Renal cortex interstitium (tissue), 15 donors: ENCODE measurements around the gene AGPAT4. TPM values are rescaled to one million over a fixed set of nuclear protein-coding genes. Genes with fewer than 3 reads are reported as not detected.
A peak's percentile ranks its signal among the peaks of the same experiment; 100 is the strongest.
"Not testable (repeated sequence)": the region's sequence is repeated elsewhere in the genome, so short reads cannot be mapped to it uniquely, and the experiment has no call there.

ENCODE experiments used
- DNase-seq, 11 donors: peaks; one replicate each; pipeline ENCODE4 v3.0.0-alpha.2; 2013; ENCODE audit warnings: low read depth in 9 of 11, low spot score in 4 of 11; ENCODE audit errors: extremely low read depth in 1 of 11
- long read RNA-seq, 16 experiments: transcript quantifications; one replicate each; lab custom pipeline, GENCODE V29; 2026
- polyA plus RNA-seq, 3 donors: library from polyadenylated mRNA; unstranded; fragments of 120-200 nt; gene quantifications; one replicate each; pipeline ENCODE4 v1.2.1, GENCODE V29; 2013; ENCODE audit not compliant: insufficient read length in 3 of 3

Gene AGPAT4
- polyA plus RNA-seq = 10 to 100 TPM; 18.7 to 26.5 (median 20.9) TPM
- long read RNA-seq, donor 1, full-length matches to known transcripts = 4 of 4 reads
- long read RNA-seq, donor 1, partial matches to known transcripts = 0 of 4 reads
- long read RNA-seq, donor 1, other reads (novel, unspliced or antisense) = 0 of 4 reads
- long read RNA-seq, donor 2, full-length matches to known transcripts = 4 of 4 reads
- long read RNA-seq, donor 2, partial matches to known transcripts = 0 of 4 reads
- long read RNA-seq, donor 2, other reads (novel, unspliced or antisense) = 0 of 4 reads
- long read RNA-seq, donor 3, full-length matches to known transcripts = 5 of 5 reads
- long read RNA-seq, donor 3, partial matches to known transcripts = 0 of 5 reads
- long read RNA-seq, donor 3, other reads (novel, unspliced or antisense) = 0 of 5 reads
- long read RNA-seq, donor 4, full-length matches to known transcripts = 2 of 9 reads
- long read RNA-seq, donor 4, partial matches to known transcripts = 7 of 9 reads
- long read RNA-seq, donor 4, other reads (novel, unspliced or antisense) = 0 of 9 reads
- long read RNA-seq, donor 5 = 0 reads
- long read RNA-seq, donor 6, full-length matches to known transcripts = 3 of 3 reads
- long read RNA-seq, donor 6, partial matches to known transcripts = 0 of 3 reads
- long read RNA-seq, donor 6, other reads (novel, unspliced or antisense) = 0 of 3 reads
- long read RNA-seq, donor 7, full-length matches to known transcripts = 4 of 9 reads
- long read RNA-seq, donor 7, partial matches to known transcripts = 5 of 9 reads
- long read RNA-seq, donor 7, other reads (novel, unspliced or antisense) = 0 of 9 reads
- long read RNA-seq, donor 8 = 0 reads
- long read RNA-seq, donor 9, full-length matches to known transcripts = 6 of 12 reads
- long read RNA-seq, donor 9, partial matches to known transcripts = 6 of 12 reads
- long read RNA-seq, donor 9, other reads (novel, unspliced or antisense) = 0 of 12 reads
- long read RNA-seq, donor 10, full-length matches to known transcripts = 6 of 11 reads
- long read RNA-seq, donor 10, partial matches to known transcripts = 5 of 11 reads
- long read RNA-seq, donor 10, other reads (novel, unspliced or antisense) = 0 of 11 reads
- long read RNA-seq, donor 11, full-length matches to known transcripts = 3 of 3 reads
- long read RNA-seq, donor 11, partial matches to known transcripts = 0 of 3 reads
- long read RNA-seq, donor 11, other reads (novel, unspliced or antisense) = 0 of 3 reads
- long read RNA-seq, donor 12, full-length matches to known transcripts = 6 of 6 reads
- long read RNA-seq, donor 12, partial matches to known transcripts = 0 of 6 reads
- long read RNA-seq, donor 12, other reads (novel, unspliced or antisense) = 0 of 6 reads
- long read RNA-seq, donor 13 = 0 reads
- long read RNA-seq, donor 14, full-length matches to known transcripts = 6 of 6 reads
- long read RNA-seq, donor 14, partial matches to known transcripts = 0 of 6 reads
- long read RNA-seq, donor 14, other reads (novel, unspliced or antisense) = 0 of 6 reads
- long read RNA-seq, donor 15, full-length matches to known transcripts = 2 of 2 reads
- long read RNA-seq, donor 15, partial matches to known transcripts = 0 of 2 reads
- long read RNA-seq, donor 15, other reads (novel, unspliced or antisense) = 0 of 2 reads
- long read RNA-seq, donor 16, full-length matches to known transcripts = 15 of 31 reads
- long read RNA-seq, donor 16, partial matches to known transcripts = 16 of 31 reads
- long read RNA-seq, donor 16, other reads (novel, unspliced or antisense) = 0 of 31 reads

GRCh38 chr6:161273752-161274487 lies at the start of gene AGPAT4:
Gene AGPAT4, minus strand, starts transcription at chr6:161274061. Its CDS starts 41,848 bp downstream, at chr6:161232213.
- DNase-seq = peak; percentile 79 to 96 (median 89)

DNA sequence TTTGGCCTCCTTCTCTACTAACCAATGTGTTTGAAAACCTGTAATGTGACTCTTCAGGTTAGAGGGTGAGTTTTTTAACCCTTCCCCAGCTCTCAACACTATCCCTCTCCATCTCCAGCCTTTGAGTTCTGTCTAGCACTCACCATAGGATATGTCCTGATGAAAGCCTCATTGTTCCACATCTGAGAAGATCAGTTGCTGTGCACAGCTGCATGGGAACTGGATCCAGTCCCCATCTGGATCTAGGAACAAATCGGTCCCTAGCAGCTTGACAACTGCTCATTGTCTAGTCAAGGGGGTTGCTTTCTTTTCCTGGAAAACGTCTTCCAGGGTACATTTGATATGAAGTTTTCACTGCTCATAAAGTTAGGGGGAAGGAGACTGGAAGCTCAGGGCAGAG lies 45.4 kb upstream of the AGPAT4 start:
- DNase-seq = no peak

GRCh38 chr6:161318456-161318855 lies 44.6 kb upstream of the AGPAT4 start:
- DNase-seq = no peak

- DNase-seq = no peak
Observed at GRCh38 chr6:161316531-161316930, 42.7 kb upstream of the AGPAT4 start.

GRCh38 chr6:161315246-161315917 lies 41.5 kb upstream of the AGPAT4 start:
- DNase-seq = not testable (repeated sequence)

GRCh38 chr6:161314541-161315245 lies 40.8 kb upstream of the AGPAT4 start:
- not testable (repeated sequence) for DNase-seq

DNA sequence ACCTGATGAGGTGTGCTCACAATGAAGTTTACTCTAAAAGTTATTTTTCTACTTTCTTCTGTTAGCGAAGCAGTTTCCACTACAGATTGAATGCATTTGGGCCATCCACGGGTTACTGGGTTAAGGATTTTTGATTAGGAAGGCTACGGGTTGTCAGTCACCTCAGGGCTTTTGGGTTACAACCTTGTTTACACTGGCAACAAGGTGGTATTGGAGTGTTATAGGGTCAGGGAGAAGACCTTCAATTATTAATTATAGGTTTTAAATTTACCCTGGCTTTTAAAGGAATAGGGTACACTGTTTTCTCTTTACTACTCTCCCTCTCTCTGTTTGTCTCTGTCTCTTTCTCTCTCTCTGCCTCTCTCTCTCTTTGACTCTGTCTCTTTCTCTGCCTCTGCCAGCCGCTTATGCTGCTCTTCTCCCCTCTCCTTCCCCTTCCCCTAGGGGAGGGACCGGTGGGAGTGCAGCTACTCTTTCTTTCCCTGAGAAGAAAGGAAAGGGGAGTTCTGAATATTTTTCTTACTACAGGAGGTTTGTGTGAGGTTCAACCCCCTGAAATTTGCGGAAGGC lies 40.2 kb upstream of the AGPAT4 start:
- no peak for DNase-seq

- DNase-seq = not testable (repeated sequence)
Observed at GRCh38 chr6:161313475-161313874, 39.6 kb upstream of the AGPAT4 start.

- DNase-seq = not testable (repeated sequence)
Observed at GRCh38 chr6:161309774-161310173, 35.9 kb upstream of the AGPAT4 start.

- DNase-seq = no peak
Observed at GRCh38 chr6:161308075-161308655, 34.3 kb upstream of the AGPAT4 start.

- no peak for DNase-seq
Observed at GRCh38 chr6:161305860-161306259, 32.0 kb upstream of the AGPAT4 start.

DNA sequence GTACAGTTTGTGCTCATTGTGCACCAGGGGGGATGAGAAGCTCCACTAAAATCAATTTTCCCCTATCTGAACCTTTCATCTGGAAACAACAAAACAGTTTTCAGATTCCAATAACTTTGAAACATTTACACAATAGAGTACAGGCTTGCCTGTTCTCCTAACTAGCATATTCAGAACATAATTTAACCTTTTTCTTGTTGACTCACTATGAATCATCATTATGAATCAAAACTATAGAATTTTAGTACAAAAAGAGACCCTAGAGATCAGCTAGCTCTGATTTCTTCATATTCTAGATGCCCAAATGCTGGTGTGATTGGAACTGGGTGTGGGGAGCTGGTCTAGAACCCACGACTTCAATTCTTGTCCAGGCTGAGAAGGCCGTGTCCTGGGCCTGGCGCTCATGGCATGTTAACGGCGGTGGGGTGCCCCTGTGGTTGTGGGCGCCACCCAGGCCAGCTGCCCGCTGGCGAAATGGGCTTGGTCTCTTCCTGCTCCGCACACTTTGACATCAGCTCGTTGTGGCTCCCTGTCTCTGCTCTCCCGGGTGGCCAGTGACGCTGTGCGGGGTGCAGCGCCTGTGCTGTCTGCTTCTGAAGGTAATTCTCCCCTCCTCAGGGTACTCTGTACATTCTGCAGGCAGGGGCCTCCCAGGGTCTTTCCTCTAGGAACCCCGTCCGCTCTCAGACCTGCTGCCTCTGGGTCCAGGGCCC lies 29.9 kb upstream of the AGPAT4 start:
- no peak for DNase-seq

- no peak for DNase-seq
Observed at GRCh38 chr6:161302949-161303348, 29.1 kb upstream of the AGPAT4 start.

DNA sequence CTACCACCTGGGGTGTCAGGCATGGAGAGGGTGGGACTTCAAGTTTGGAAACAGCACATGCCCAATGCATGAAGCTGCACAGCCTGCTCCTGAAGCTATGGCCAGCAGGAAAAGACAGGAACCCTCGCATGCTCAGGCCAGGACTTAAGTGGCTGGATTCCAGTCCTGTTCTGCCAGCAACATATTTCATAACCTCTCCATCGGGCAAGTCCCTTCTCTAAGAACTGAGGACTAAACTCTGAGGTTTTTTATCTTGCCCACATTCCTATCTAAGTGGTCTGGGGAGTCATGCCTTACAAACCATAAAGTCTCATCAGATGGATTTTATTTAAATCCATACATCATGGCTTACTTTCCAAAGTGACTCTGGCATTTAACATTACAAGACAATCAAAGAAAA lies 27.5 kb upstream of the AGPAT4 start:
- no peak for DNase-seq

DNA sequence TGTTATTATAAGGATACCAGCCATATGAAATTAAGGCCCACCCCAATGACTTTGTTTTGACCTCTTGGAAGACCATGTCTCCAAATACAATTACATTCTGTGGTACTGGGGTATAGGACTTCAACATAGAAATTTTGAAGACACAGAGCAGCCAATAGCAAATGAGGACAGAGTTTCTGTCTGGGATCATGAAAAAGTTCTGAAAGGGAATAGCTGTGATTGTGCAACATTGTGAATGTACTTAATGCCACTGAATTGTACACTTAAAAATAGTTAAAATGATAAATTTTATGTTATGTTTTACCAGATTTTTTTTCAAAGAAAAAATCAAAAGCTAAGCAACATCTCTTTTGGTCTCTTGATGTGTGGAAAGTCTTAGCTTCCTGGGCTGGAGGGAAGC lies 27.0 kb upstream of the AGPAT4 start:
- DNase-seq = no peak
